ENCODE results near the gene BCR. TPM values are rescaled to one million over a fixed set of nuclear protein-coding genes. Genes with fewer than 3 reads are reported as not detected.

Gene BCR
- total and polyA plus RNA-seq, 7 donors, result 2.7 to 7.7 (median 6.5) TPM

GRCh38 chr22:23275751-23276150 is 95.4 kb downstream of the BCR start:
- Histone ChIP-seq H3K4me1 (no peaks in the 10 kb centered on the region), H3K27me3 (ENCODE audit: insufficient read depth in 3 of 3, low read length in 2 of 3) (no peaks in the 10 kb centered on the region), H3K36me3 (ENCODE audit: insufficient read depth in 1 of 2, low read depth in 1 of 2) (peaks cover 0 to 19% of the 10 kb centered on the region in 2 donors), H3K9me3 (no peaks in the 10 kb centered on the region), H3K4me3 (no peak overlapping the region), H3K27ac (no peak overlapping the region)
- intact Hi-C loops (cut with DNase I), result no loop called here
- no peak for ATAC-seq
- DNase-seq, result no peak
- 94 to 96% (median 95%) methylated on average over 14 of the region's 14 CpGs for WGBS, 3 donors
- no peak for TF ChIP-seq CTCF (IDR thresholded peaks at IDR 0.05)

- Histone ChIP-seq H3K27me3 (ENCODE audit: insufficient read depth in 3 of 3, low read length in 2 of 3) (no peaks in the 10 kb centered on the region), H3K36me3 (ENCODE audit: insufficient read depth in 1 of 2, low read depth in 1 of 2) (peaks cover 0 to 19% of the 10 kb centered on the region in 2 donors), H3K27ac (no peak overlapping the region), H3K4me1 (no peaks in the 10 kb centered on the region), H3K4me3 (no peak overlapping the region), H3K9me3 (no peaks in the 10 kb centered on the region)
- DNase-seq (no peak), ATAC-seq (no peak)
- intact Hi-C loops (cut with DNase I), result no loop called here
- 92 to 94% (median 94%) methylated on average over 20 of the region's 20 CpGs for WGBS, 3 donors
- TF ChIP-seq CTCF (IDR thresholded peaks at IDR 0.05), result no peak
Observed at GRCh38 chr22:23276656-23277582, 96.6 kb downstream of the BCR start.

- no peak overlapping the region for H3K27ac ChIP-seq
Observed at GRCh38 chr22:23277583-23278295, 97.4 kb downstream of the BCR start.

More at GRCh38 chr22:23277583-23278295, 97.4 kb downstream of the BCR start:
- no peak for TF ChIP-seq CTCF (IDR thresholded peaks at IDR 0.05)
- ATAC-seq (no peak), DNase-seq (no peak)
- WGBS, 3 donors, result 85 to 91% (median 91%) methylated on average over 15 of the region's 15 CpGs
- H3K4me1 ChIP-seq, result no peaks in the 10 kb centered on the region
- intact Hi-C loops (cut with DNase I), result no loop called here
- peaks cover 0 to 19% of the 10 kb centered on the region in 2 donors for H3K36me3 ChIP-seq (ENCODE audit: insufficient read depth in 1 of 2, low read depth in 1 of 2)
- no peak overlapping the region for H3K4me3 ChIP-seq
- no peaks in the 10 kb centered on the region for H3K27me3 ChIP-seq (ENCODE audit: insufficient read depth in 3 of 3, low read length in 2 of 3)
- no peaks in the 10 kb centered on the region for H3K9me3 ChIP-seq
